Measurements from ENCODE around the gene CFAP74. TPM values are rescaled to one million over a fixed set of nuclear protein-coding genes. Genes with fewer than 3 reads are reported as not detected.
A peak's percentile ranks its signal among the peaks of the same experiment; 100 is the strongest.

CFAP74 gene
- total RNA-seq, 4 donors from 2014 or later = 0.24 TPM; not detected in 3

DNA sequence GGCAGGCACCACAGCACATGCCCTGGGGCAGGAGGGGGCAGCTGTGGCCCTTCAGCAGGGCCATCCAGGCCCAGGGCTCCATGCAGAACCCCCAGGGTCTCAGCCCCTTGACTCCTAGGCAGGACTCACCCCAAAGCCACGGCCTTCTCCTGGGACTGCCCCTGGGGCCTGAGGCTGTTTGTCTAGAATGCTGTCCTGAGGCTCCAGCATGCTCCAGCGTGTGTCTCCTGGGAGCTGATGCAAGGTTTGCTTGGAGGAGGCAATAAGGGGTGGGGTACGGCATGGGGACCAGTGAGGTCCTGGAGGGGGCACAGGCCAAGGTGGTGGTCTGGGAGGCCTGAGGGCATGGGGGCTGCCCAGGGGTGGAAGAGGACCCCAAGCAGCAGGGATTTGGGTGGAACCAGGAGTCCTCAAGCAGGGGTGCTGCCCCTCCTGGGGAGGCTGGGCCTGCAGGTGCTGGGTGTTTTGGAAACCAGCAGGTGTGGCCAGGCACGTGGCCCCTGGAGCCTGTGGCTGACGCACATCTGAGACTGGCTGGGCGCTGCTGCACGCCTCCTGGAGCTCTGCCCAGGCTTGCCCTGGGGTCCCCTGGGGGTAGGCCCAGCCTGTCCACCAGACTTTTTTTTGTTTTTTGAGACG is 96.4 kb downstream of the CFAP74 start:
- TF ChIP-seq, protein P1, sequence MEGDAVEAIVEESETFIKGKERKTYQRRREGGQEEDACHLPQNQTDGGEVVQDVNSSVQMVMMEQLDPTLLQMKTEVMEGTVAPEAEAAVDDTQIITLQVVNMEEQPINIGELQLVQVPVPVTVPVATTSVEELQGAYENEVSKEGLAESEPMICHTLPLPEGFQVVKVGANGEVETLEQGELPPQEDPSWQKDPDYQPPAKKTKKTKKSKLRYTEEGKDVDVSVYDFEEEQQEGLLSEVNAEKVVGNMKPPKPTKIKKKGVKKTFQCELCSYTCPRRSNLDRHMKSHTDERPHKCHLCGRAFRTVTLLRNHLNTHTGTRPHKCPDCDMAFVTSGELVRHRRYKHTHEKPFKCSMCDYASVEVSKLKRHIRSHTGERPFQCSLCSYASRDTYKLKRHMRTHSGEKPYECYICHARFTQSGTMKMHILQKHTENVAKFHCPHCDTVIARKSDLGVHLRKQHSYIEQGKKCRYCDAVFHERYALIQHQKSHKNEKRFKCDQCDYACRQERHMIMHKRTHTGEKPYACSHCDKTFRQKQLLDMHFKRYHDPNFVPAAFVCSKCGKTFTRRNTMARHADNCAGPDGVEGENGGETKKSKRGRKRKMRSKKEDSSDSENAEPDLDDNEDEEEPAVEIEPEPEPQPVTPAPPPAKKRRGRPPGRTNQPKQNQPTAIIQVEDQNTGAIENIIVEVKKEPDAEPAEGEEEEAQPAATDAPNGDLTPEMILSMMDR (IDR thresholded peaks at IDR 0.05) = no peak
- DNase-seq (ENCODE audit: low spot score) (no peak), ATAC-seq (ENCODE audit: low FRiP score) (no peak)

DNA sequence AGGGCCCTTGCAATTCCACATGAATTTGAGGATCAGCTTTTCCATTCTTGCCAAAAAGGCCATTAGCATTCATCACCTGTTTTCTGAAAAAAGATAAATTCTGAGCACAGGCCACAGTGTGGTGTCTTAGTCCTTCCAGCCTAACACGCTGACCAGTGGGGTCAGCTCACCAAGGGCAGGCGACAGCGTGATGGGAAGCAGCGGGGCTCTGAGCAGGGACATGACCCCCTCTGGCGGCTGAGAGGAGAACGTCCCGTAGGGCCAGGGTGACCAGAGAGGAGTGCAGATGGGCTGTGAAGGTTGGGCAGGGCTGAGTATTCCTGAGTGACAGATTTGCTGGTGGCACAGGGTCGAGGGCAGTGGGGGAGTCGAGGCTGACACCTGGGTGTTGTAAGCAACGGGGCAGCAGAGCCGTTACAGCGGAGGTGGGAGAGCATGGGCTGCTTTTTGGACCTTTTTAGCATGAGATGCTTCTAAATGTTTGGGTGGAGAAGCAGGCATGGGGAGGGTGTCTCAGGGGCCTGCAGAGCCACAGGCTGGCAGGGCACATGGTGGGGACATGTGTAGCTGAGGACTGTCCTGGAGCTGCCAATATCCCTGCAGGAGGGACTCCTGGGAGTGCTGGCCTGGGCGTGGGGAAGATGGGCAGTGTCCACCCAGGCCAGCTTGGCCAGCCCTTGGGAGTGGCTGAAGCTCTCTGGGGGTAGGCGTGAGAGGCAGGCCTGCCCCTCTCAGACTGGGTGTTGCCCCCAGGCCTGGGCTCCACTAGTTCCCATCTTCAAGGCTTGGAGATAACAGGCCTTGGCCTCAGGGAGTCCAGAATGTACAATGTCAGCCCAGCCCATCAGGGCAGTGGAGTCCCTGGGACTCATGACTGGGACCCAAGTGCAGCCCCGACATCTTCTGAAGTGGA is 97.1 kb downstream of the CFAP74 start:
- ATAC-seq (ENCODE audit: low FRiP score) = peak; percentile 63
- TF ChIP-seq, protein P1 (IDR thresholded peaks at IDR 0.05) = peak in 2 of 3 donors; percentile 14 to 23
- DNase-seq (ENCODE audit: low spot score) = peak; percentile 70

DNA sequence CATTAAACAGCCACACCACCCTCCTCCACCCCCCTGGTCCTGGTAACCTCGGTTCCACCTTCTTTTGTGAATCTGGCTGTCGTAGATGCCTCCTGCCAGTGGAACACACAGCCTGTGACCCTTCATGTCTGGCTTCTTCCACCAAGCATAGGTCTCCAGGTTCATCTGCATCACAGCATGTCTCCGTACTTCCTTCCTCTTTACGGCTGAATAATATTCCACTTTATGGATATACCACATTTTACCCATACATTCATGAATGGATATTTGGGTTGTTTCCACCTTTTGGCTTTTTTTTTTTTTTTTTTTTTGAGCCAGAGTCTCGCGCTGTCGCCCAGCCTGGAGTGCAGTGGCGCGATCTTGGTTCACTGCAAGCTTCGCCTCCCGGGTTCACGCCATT is 100.4 kb downstream of the CFAP74 start:
- TF ChIP-seq, protein P1 (IDR thresholded peaks at IDR 0.05) = no peak
- DNase-seq (ENCODE audit: low spot score) = no peak

DNA sequence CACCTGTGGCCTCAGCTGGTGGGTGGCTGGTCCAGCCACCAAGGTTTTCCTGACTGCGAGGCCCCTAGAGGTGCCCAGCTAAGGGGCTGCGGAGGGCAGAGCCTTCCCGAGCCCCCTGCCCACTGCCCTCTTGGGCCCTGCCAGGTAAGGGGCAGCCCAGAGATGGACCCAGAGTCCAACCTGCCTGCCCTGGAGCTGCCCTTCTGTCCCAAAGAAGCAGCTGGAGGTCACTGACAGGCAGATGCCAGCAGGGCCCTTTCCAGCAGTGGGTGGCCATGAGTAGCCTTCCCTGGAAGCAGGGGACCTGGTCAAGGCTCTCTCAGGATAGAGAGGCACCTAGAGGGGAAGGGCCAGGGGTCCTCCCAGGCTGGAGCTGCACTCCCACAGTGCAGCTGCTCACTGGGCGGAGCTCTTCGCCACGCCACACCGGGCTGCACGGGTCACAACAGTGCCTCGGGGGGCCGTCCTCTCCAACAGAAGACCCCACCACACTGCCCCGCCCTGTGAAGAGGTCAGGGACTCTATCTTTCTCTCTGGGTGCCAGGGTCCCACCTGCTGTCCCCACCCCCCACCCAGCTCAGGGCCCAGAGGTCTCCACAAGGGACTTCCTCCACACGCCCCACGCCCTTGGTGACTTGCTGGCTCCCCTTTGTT is 101.8 kb downstream of the CFAP74 start:
- no peak for ATAC-seq (ENCODE audit: low FRiP score)
- DNase-seq (ENCODE audit: low spot score) = no peak
- TF ChIP-seq, protein P1 (IDR thresholded peaks at IDR 0.05) = no peak

More for the DNA sequence above, 100.4 kb downstream of the CFAP74 start:
- no peak for ATAC-seq (ENCODE audit: low FRiP score)

DNA sequence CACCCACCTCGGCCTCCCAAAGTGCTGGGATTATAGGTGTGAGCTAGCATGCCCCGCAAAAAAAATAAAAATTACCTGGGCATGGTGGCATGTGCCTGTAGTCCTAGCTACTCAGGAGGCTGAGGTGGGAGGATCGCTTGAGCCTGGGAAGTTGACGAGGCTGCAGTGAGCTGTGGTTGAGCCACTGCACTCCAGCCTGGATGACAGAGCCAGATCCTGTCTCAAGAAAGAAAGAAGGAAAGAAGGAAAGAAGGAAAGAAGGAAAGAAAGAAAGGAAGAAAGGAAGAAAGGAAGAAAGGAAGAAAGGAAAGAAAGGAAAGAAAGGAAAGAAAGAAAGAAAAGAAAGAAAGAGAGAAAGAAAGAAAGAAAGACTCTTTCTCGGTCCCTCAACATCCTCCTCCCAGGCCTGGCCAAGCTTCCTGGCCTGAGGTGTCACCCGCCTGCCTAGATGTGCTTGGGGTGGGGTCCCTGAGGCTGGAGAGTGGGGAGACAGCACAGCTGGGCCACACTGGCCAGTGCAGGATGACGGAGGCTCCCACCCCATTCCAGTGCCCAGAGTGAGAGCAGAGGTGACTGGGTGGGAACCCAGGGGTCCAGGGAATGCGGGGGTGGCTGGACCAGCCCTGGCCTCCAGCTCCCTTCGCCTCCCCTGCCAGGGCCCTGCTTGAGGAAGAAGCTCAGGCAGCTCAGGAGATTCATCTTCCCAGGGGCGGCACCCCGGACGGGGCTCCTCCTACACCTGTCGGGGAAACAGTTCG is 102.5 kb downstream of the CFAP74 start:
- TF ChIP-seq, protein P1 (IDR thresholded peaks at IDR 0.05) = no peak
- ATAC-seq (ENCODE audit: low FRiP score) (no peak), DNase-seq (ENCODE audit: low spot score) (no peak)

DNA sequence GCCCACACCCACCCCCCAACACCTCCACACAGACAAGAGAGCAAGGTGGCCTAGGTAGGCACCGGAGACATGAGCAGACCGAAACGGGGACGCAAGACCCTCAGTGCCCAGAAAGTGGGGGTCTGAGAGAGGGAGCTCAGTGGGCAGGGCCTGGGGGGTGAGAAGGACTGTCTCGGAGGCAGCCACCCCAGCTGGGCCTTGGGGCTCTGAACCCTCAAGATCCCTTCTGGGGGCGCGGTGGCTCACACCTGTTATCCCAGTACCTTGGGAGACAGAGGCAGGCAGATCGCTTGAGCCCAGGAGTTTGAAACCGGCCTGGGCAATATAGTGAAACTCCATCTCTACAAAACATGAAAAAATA is 103.6 kb downstream of the CFAP74 start:
- DNase-seq (ENCODE audit: low spot score) (no peak), ATAC-seq (ENCODE audit: low FRiP score) (no peak)
- TF ChIP-seq, protein P1 (IDR thresholded peaks at IDR 0.05) = no peak
